ENCODE measurements around the gene BCAP31. TPM values are rescaled to one million over a fixed set of nuclear protein-coding genes. Genes with fewer than 3 reads are reported as not detected.
A peak's percentile ranks its signal among the peaks of the same experiment; 100 is the strongest.

BCAP31 gene
- total and polyA plus RNA-seq, 2 of the 13 experiments (the other 11 are each of a cell fraction or from before 2014, with no cell fraction given), result 139 to 178 TPM

- peak; percentile 75; the same call in 1 of the 2 replicates for TF ChIP-seq PAXIP1 (CRISPR knock-in tag; conservative IDR thresholded peaks at IDR 0.05)
- TF ChIP-seq FOXA3 (CRISPR knock-in tag; IDR thresholded peaks at IDR 0.05), result peak; percentile 74
- TF ChIP-seq MXI1 (IDR thresholded peaks at IDR 0.05; ENCODE audit: borderline replicate concordance, low read depth, low read length), result peak; percentile 73; the same call in 1 of the 3 replicates
- no peak for TF ChIP-seq ARNT (IDR thresholded peaks at IDR 0.05)
- no peak for TF ChIP-seq FIP1L1 (IDR thresholded peaks at IDR 0.05; ENCODE audit: borderline replicate concordance, insufficient read depth, low read depth, low read length)
- 0 out of 4 replicates have a peak, but pooled peaks of 1 of the 2 experiments have one; percentile 12 for TF ChIP-seq NR2F1 (CRISPR knock-in tag; IDR thresholded peaks at IDR 0.05)
- 0 out of 2 replicates have a peak, but pooled peaks have one; percentile 63 for TF ChIP-seq ZBTB2 (CRISPR knock-in tag; IDR thresholded peaks at IDR 0.05; ENCODE audit: low read depth)
- peak; percentile 85 for TF ChIP-seq ARNTL (CRISPR knock-in tag; IDR thresholded peaks at IDR 0.05)
- TF ChIP-seq PATZ1 (CRISPR knock-in tag; IDR thresholded peaks at IDR 0.05), result peak; percentile 72
- no peak for TF ChIP-seq ZNF768 (CRISPR knock-in tag; IDR thresholded peaks at IDR 0.05)
- 0 out of 2 replicates have a peak, but pooled peaks have one; percentile 29 for TF ChIP-seq ZNF878 (CRISPR knock-in tag; IDR thresholded peaks at IDR 0.05)
- TF ChIP-seq ZNF44 (CRISPR knock-in tag; IDR thresholded peaks at IDR 0.05), result 0 out of 2 replicates have a peak, but pooled peaks have one; percentile 47
- no peak for TF ChIP-seq ATM (IDR thresholded peaks at IDR 0.05; ENCODE audit: borderline replicate concordance)
- peak; percentile 69; the same call in 1 of the 2 replicates for TF ChIP-seq ZBTB20 (CRISPR knock-in tag; IDR thresholded peaks at IDR 0.05; ENCODE audit: borderline replicate concordance, low read depth)
- TF ChIP-seq SOX6 (IDR thresholded peaks at IDR 0.05), result no peak
- peak; percentile 50 for TF ChIP-seq SOX6 (CRISPR knock-in tag; IDR thresholded peaks at IDR 0.05)
- no peak for TF ChIP-seq ZNF282 (IDR thresholded peaks at IDR 0.05; ENCODE audit: partially characterized antibody)
- 0 out of 2 replicates have a peak, but pooled peaks have one; percentile 27 for TF ChIP-seq ZBTB34 (CRISPR knock-in tag; IDR thresholded peaks at IDR 0.05)
- no peak for TF ChIP-seq ZNF232 (CRISPR knock-in tag; IDR thresholded peaks at IDR 0.05; ENCODE audit: borderline replicate concordance)
- peak; percentile 36; the same call in 1 of the 2 replicates for TF ChIP-seq RXRB (CRISPR knock-in tag; IDR thresholded peaks at IDR 0.05; ENCODE audit: borderline replicate concordance)
- peak; percentile 19; the same call in 1 of the 2 replicates for TF ChIP-seq ELF1 (CRISPR knock-in tag; IDR thresholded peaks at IDR 0.05)
Measured at GRCh38 chrX:153723351-153724251, 586 bp downstream of the BCAP31 start (continued).

Data from HepG2 (cell line).